Neuron (in vitro differentiated cells): Measurements from ENCODE around the gene DBN1.
A peak's percentile ranks its signal among the peaks of the same experiment; 100 is the strongest.

Experiments
- H2AFZ ChIP-seq: one replicate; pipeline ENCODE4 v1.6.1; 2013; ENCODE audit warnings: low read depth, mild to moderate bottlenecking, inconsistent platforms, low read length, moderate library complexity
- H3K27me3 ChIP-seq: one replicate; pipeline ENCODE4 v1.6.1; 2013; ENCODE audit warnings: low read length; ENCODE audit not compliant: insufficient read depth
- H3K36me3 ChIP-seq: one replicate; pipeline ENCODE4 v1.6.1; 2013; ENCODE audit warnings: low read length; ENCODE audit not compliant: insufficient read depth
- H3K4me1 ChIP-seq: one replicate; pipeline ENCODE4 v1.6.1; 2013; ENCODE audit warnings: low read length; ENCODE audit not compliant: insufficient read depth
- H3K4me3 ChIP-seq: 2 replicates; pipeline ENCODE4 v1.5.1; 2013; ENCODE audit warnings: mild to moderate bottlenecking, low read length, moderate library complexity
- H3K9me3 ChIP-seq: one replicate; pipeline ENCODE4 v1.6.1; 2013; ENCODE audit warnings: low read length

DBN1 gene

DNA sequence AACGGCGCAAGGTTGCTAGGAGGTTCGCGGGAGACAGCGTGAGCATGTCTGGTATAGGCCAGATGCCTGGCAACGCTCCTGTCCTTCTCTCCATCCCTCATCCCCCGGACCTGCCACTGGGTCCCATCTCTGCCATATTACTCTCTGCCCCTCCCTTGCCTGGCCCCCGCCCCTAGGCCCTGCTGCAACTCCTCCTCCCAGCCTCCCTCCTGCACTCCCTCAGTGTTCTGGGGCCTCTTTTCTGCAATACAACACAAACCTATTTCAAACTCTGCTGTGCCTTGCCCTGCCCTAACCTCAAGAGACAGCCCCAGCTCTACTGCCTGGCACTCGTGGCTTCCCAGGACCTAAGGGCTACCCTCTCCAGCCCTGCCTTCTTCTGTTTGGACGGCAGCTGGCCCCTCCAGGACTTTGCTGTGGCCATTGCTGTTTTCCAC lies 8.9 kb upstream of the DBN1 start:
- no peaks in the 10 kb centered on the region for H3K27me3 ChIP-seq
- no peak overlapping the region for H2AFZ ChIP-seq
- no peaks in the 10 kb centered on the region for H3K9me3 ChIP-seq
- peaks cover 7% of the 10 kb centered on the region for H3K4me1 ChIP-seq
- peaks cover 36% of the 10 kb centered on the region for H3K36me3 ChIP-seq
- no peak overlapping the region for H3K4me3 ChIP-seq

DNA sequence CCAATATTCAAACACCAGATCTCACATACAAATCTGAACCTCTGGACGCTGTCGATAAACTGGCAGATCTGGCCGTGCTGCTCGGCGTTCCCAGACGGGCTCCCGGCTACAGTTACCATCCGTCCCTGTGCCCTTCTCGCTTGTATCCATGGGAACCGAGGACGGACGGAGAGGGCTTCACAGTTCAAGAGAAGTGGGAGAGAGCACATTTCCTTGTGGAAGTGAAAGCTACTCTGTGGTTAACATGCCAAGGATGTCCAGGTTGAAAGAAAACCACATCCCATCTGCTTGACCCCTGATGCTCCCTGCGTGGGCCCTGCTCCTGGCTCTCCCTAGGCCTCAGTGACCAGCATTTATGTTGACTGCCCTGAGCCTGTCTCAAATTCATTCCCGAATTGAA lies 6.3 kb upstream of the DBN1 start:
- Histone ChIP-seq H3K4me1 (peaks cover 10% of the 10 kb centered on the region), H3K36me3 (peaks cover 23% of the 10 kb centered on the region), H2AFZ (no peak overlapping the region), H3K27me3 (no peaks in the 10 kb centered on the region), H3K4me3 (no peak overlapping the region), H3K9me3 (no peaks in the 10 kb centered on the region)

DNA sequence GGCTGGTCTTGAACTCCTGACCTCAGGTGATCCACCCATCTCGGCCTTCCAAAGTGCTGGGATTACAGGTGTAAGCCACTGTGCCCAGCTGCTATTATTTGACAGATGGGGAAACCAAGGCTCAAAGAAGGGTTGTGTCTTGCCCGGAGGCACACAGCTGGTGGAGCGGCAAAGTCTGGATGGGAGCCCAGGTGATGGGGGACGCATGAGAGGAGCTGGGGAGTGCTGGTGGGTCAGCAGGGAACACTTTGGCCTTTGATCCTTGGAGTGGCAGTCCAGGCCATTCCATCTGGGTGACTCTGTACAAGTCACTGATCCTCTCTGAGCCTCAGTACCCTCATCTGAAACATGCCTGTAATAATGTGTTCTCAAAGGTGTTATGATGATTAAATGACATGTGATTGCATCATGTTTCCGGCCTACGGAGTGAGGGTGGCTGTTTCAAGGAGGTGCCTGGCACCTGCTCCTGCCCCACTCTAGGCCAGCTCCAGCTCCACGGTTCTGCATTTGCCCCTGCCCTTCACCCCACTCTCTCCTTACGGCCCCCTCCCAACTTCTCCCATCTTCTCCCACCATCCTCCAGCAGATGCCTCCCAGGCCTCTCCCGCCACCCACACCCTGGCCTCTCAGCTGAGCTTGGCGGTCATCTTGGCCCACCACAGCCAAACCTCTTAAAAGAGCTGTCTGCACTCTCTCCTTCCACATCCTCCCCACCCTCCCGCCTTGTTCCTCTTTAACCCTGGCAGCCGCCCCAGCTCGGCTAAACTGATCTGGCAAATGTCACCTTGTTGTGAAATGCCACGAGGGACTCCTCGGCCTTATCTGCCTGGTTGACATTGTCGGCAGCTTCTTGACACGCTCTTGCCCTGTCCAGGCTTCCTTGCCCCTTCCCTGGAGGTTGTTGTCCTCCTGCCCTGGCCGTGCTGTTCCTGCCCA lies 5.5 kb upstream of the DBN1 start:
- Histone ChIP-seq H2AFZ (no peak overlapping the region), H3K4me1 (peaks cover 17% of the 10 kb centered on the region), H3K9me3 (no peaks in the 10 kb centered on the region), H3K36me3 (peaks cover 16% of the 10 kb centered on the region), H3K27me3 (no peaks in the 10 kb centered on the region), H3K4me3 (no peak overlapping the region)

GRCh38 chr5:177477701-177478477 lies 4.5 kb upstream of the DBN1 start:
- peaks cover 6% of the 10 kb centered on the region for H3K36me3 ChIP-seq
- H3K9me3 ChIP-seq = no peaks in the 10 kb centered on the region
- H3K27me3 ChIP-seq = no peaks in the 10 kb centered on the region
- peaks cover 20% of the 10 kb centered on the region for H3K4me1 ChIP-seq
- H3K4me3 ChIP-seq = no peak overlapping the region
- H2AFZ ChIP-seq = no peak overlapping the region

DNA sequence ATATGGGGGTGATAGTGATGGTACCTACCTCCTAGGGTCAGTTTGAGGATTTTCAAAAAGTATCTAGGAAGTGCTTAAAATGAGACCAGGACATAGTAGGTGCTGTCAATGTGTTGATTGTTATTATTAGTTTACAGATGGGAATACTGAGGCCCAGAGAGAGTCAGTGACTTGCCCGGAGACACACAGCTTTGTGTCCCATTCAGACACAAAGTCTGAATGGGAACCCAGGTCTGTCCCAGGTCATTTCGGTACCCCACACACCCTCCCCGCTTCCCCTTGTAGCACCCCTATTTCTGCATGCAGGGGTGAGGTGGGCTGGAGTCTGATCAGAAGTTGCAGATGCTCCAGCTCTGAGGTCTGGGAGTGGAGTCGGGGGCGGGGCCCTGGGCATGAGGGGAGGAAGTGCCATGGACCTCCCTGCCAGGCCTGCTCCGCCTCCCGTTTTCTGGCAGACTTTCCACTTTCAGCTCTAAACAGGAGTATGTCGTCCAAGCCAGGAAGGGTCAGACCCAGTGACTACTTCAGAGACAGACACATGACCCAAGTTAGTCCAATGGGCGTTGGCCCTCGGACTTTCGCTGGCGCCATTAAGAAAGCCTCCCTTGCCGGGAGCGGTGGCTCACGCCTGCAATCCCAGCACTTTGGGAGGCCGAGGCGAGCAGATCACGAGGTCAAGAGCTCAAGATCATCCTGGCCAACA lies 3.2 kb upstream of the DBN1 start:
- no peaks in the 10 kb centered on the region for H3K27me3 ChIP-seq
- no peak overlapping the region for H2AFZ ChIP-seq
- no peaks in the 10 kb centered on the region for H3K9me3 ChIP-seq
- H3K4me1 ChIP-seq = peaks cover 26% of the 10 kb centered on the region
- H3K4me3 ChIP-seq = no peak overlapping the region
- peaks cover 6% of the 10 kb centered on the region for H3K36me3 ChIP-seq

DNA sequence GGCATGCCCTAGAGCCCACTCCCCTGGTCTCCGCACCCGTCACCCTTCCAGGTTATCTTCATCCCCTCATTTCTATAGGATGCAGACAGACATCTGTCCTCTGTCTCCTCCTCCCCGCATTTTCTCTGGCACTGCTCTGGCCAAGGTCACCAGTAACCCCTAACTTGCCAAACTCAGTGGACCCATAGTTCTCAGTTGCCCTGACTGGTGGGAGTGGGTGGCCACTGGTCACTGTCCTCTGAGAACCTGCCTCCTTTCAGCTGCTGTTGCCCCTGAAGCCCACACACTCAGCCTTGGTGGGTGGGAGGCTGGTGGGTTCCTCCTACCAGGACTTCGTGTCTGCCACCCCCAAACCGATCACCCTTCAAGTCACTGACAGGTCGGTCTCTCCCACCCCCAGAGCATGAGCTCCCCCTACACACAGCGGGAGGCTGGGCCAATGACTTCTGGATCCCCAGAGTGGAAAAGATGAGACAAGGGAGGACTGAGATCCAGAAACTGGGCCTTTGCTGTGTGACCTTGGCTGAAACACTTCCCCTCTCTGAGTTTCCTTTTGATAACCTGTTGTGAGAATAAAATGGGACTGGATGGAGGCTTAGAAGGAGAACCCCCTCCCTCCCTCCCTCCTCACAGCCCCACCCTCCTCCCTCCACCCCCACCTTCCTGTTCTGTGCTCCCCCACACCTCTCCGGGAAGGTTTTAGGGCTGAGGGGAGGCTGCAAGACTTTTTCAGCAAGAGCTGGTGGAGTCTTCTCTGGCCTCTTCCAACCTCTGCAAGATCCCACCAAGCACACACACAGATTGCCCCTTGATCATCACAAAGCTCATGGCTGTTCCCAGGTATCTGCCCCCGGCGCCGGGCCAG lies 2.4 kb upstream of the DBN1 start:
- no peaks in the 10 kb centered on the region for H3K9me3 ChIP-seq
- peaks cover 35% of the 10 kb centered on the region for H3K4me1 ChIP-seq

GRCh38 chr5:177474846-177475562 lies 1.6 kb upstream of the DBN1 start:
- H2AFZ ChIP-seq = no peak overlapping the region

More for the DNA sequence above, 2.4 kb upstream of the DBN1 start:
- no peaks in the 10 kb centered on the region for H3K27me3 ChIP-seq
- no peak overlapping the region for H2AFZ ChIP-seq
- H3K4me3 ChIP-seq = no peak overlapping the region
- H3K36me3 ChIP-seq = peaks cover 13% of the 10 kb centered on the region

GRCh38 chr5:177474002-177474476 lies 605 bp upstream of the DBN1 start:
- Histone ChIP-seq H3K9me3 (no peaks in the 10 kb centered on the region), H2AFZ (no peak overlapping the region), H3K4me3 (peak overlapping the region; percentile 19), H3K36me3 (peaks cover 16% of the 10 kb centered on the region), H3K27me3 (no peaks in the 10 kb centered on the region), H3K4me1 (peaks cover 45% of the 10 kb centered on the region)

More at GRCh38 chr5:177474846-177475562, 1.6 kb upstream of the DBN1 start:
- H3K4me3 ChIP-seq = no peak overlapping the region
- H3K9me3 ChIP-seq = no peaks in the 10 kb centered on the region
- H3K4me1 ChIP-seq = peaks cover 40% of the 10 kb centered on the region
- H3K36me3 ChIP-seq = peaks cover 16% of the 10 kb centered on the region
- no peaks in the 10 kb centered on the region for H3K27me3 ChIP-seq

GRCh38 chr5:177472460-177473442 lies 683 bp downstream of the DBN1 start:
- Histone ChIP-seq H3K27me3 (no peaks in the 10 kb centered on the region), H2AFZ (no peak overlapping the region), H3K9me3 (no peaks in the 10 kb centered on the region), H3K4me1 (peaks cover 55% of the 10 kb centered on the region), H3K36me3 (peaks cover 25% of the 10 kb centered on the region), H3K4me3 (peak overlapping the region; percentile 84)

GRCh38 chr5:177471610-177472356 lies 1.7 kb downstream of the DBN1 start:
- Histone ChIP-seq H3K9me3 (no peaks in the 10 kb centered on the region), H3K27me3 (no peaks in the 10 kb centered on the region), H3K4me1 (peaks cover 55% of the 10 kb centered on the region), H3K36me3 (peaks cover 35% of the 10 kb centered on the region), H3K4me3 (peak overlapping the region; percentile 84), H2AFZ (no peak overlapping the region)
